GM20000 (cell line): ENCODE measurements around the gene DHX29.

Source experiments
- DNase-seq: peaks from one replicate; pipeline ENCODE4 v3.0.0; 2012; ENCODE audit warnings: low spot score
- TF ChIP-seq, protein P1 (sequence below): IDR thresholded peaks from 2 replicates; pipeline ENCODE4 v1.5.1; 2012; ENCODE audit warnings: mild to moderate bottlenecking, control low read depth; ENCODE audit errors: extremely low read depth, missing control alignments

The DHX29 gene

DNA sequence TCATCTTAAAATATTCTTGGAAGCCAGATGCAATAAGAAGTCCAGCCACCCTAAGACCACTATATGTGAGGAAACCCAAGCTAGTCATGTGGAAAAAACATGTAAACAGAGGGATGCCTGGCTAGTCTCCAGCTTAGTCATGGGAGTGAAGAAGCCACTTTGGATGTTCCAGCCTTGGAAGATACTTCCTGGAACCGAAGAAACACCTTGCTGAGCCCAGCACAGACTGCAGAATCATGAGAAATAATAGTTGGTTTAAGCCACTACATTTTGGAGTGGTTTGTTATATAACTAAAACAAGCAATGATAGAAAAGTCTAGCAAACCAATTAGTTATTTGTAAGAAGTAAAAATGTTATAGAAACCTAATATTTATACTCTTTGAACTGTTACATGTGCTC lies 12.6 kb downstream of the DHX29 start:
- no peak for DNase-seq
- TF ChIP-seq, protein P1, sequence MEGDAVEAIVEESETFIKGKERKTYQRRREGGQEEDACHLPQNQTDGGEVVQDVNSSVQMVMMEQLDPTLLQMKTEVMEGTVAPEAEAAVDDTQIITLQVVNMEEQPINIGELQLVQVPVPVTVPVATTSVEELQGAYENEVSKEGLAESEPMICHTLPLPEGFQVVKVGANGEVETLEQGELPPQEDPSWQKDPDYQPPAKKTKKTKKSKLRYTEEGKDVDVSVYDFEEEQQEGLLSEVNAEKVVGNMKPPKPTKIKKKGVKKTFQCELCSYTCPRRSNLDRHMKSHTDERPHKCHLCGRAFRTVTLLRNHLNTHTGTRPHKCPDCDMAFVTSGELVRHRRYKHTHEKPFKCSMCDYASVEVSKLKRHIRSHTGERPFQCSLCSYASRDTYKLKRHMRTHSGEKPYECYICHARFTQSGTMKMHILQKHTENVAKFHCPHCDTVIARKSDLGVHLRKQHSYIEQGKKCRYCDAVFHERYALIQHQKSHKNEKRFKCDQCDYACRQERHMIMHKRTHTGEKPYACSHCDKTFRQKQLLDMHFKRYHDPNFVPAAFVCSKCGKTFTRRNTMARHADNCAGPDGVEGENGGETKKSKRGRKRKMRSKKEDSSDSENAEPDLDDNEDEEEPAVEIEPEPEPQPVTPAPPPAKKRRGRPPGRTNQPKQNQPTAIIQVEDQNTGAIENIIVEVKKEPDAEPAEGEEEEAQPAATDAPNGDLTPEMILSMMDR: no peak

DNA sequence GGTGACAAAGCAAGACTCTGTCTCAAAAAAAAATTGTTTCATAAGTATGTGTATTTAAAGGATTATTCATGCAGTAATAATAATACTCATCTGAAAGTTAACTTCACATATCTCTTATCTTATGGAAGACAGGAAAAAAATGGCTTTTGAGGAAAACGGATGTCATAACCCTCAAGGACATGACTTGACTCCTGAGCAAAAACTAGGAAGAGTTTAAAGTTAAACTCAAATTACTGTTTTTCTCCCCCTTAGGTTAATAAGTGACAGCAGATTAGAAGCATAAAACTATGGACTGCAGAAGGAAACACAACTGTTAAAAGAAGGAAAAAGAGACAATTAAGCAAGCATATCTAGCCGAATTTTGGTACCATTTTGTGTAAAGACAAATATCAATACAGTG lies 16.5 kb downstream of the DHX29 start:
- TF ChIP-seq, protein P1: no peak

DNA sequence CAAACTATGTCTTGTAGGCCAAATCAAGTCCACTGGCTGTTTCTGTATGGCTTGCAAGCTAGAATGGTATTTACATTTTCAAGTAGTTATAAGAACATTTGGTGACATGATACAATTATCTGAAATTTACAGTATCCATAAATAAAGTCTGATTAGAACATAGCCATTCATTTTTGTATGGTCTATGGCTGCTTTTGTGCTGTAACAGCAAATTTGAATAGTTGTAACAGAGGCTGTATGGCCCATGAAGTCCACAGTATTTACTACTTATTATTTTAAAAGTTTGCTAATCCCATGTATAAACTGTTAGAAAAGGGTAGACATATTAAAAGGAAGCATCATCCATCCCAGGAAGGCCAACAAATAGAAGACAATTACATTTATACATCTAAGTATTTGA lies 17.7 kb downstream of the DHX29 start:
- no peak for DNase-seq
- TF ChIP-seq, protein P1: no peak

More for the DNA sequence above, 16.5 kb downstream of the DHX29 start:
- DNase-seq: no peak

DNA sequence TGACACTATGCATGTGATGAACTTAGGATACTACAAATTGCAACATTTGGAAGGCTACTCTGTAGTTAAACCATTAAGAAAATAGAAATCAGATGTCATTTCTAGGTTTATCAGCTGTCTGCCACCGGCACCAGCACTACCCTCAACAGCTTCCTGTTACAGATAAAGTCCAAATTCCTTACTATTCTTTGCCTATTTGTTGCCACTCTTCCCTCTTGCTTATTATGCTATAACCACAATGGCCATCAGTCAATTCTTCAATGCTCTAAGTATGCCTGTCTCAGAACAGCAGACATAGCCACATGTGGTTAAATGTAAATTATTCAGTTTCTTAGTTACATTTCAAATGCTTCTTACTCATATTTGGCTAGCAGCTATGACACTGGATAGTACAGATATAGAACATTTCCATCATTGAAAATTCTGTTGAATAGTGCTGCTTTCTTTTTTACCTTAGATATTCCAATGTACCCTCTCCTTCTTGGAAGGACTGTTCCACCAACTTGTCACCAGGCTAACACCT lies 21.0 kb downstream of the DHX29 start:
- TF ChIP-seq, protein P1: no peak
- no peak for DNase-seq

DNA sequence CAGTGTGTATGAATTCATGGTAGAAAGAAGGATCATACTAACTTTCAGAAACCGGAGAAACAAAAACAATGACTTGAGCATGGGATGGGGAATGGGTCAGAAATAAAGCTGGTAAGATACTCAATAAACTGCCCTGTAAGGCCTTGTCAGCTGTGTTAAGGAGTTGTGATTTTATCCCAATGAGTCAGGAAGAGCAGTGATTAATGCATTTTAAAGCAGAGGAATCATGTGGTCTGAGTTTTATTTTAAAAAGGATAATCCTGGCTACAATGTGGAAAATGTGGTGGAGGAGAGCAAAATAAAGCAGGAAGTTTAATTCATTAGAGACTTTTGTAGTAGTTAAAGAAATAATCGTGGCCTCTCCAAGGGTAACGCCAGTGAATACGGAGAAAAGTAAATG lies 28.7 kb downstream of the DHX29 start:
- no peak for DNase-seq
- TF ChIP-seq, protein P1: no peak

DNA sequence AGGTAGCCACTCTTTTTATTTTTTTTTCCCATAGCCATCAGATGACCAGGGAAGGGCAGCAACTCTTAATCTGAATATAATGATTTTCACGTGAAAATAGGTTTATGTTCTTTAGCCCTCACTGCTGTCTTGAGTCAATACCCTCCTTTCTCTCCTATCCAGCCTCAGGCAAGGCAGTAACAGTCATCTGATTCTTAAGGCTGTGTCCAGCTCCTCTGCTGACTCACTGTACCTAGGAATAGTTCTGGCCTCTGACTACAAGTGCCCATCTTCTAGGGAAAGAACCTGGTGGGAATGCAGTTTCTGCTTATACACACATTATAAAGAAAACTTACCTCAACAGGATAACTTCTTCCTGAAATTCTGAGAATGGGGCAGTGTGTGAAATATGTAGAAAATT lies 30.7 kb downstream of the DHX29 start:
- TF ChIP-seq, protein P1: no peak
- no peak for DNase-seq

DNA sequence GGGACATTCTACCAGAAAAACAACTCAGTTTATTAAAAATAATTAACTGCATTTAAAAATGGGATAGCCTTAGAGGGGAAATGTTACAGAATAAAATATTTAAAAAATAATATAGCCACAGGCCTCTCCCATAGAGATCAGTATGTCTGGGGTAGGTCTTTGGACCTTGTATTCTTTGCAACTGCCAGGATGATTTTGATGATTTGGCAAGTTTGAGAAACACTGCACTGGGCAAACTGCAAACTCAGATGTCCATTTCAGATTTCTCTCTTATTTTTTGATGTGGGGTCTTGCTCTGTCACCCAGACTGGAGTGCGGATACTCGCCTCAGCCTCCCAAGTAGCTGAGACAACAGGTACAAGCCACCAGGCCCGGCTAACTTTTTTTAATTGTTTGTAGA lies 49.2 kb downstream of the DHX29 start:
- no peak for DNase-seq

More for the DNA sequence above, 49.2 kb downstream of the DHX29 start:
- TF ChIP-seq, protein P1: no peak
